HTR-8/SVneo (cell line): Measurements from ENCODE around the gene VMO1.

ENCODE experiments used
- DNase-seq: peaks from one replicate; pipeline ENCODE4 v3.0.0; 2011; ENCODE audit warnings: low spot score, mixed read lengths; ENCODE audit not compliant: insufficient read length
- FAIRE-seq: peaks from 2 replicates; lab custom pipeline; 2011; peaks lifted over from hg19 to GRCh38; lab: Jason Lieb, UNC

VMO1 gene

GRCh38 chr17:4735876-4736651 lies 50.1 kb downstream of the VMO1 start:
- FAIRE-seq: peak; percentile 40
- DNase-seq: no peak
